ENCODE measurements around the gene ANXA6.

The ANXA6 gene

DNA sequence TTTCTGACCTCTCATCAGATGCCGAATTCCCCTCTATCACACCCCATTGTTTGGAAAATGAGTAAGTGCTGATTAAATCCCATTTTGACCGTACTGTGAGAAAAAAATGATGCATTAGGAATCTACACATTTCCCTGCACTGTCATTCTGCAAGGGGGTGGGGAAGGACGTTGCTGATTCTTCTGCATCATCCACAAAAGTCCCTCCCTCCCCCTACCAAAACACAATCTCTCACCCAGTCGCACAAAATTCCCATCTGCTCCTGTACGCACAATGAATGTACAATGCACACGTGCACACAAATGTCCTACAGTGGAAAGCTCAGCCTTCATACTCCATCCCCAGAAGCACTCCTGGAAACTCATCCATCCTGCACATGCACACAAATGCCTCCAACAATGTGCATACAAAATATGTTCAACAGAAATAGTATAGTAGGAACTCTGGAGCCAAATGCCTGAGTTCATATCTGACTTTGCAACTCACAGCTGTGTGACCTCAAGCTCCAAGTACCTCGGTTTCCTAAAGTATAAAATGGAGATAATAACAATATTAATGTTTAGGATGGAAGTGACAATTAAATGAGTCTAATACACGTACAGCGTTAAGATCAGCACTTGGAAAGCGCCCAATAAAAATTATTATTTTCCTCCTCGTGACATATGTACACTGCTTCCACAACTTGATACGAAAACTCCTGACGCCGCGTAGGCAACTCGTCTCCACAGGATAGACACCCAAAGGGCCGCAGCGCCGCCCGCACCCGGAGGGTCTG lies 77.6 kb downstream of the ANXA6 start:
- DNase-seq (ENCODE audit: low read depth), result peak; percentile 45
- peak overlapping the region; percentile 92 for H3K4me3 ChIP-seq (ENCODE audit: low read depth, low read length)
- TF ChIP-seq, protein P1, sequence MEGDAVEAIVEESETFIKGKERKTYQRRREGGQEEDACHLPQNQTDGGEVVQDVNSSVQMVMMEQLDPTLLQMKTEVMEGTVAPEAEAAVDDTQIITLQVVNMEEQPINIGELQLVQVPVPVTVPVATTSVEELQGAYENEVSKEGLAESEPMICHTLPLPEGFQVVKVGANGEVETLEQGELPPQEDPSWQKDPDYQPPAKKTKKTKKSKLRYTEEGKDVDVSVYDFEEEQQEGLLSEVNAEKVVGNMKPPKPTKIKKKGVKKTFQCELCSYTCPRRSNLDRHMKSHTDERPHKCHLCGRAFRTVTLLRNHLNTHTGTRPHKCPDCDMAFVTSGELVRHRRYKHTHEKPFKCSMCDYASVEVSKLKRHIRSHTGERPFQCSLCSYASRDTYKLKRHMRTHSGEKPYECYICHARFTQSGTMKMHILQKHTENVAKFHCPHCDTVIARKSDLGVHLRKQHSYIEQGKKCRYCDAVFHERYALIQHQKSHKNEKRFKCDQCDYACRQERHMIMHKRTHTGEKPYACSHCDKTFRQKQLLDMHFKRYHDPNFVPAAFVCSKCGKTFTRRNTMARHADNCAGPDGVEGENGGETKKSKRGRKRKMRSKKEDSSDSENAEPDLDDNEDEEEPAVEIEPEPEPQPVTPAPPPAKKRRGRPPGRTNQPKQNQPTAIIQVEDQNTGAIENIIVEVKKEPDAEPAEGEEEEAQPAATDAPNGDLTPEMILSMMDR (IDR thresholded peaks at IDR 0.05; ENCODE audit: insufficient read depth, low read depth, low read length, missing control alignments), result no peak

DNA sequence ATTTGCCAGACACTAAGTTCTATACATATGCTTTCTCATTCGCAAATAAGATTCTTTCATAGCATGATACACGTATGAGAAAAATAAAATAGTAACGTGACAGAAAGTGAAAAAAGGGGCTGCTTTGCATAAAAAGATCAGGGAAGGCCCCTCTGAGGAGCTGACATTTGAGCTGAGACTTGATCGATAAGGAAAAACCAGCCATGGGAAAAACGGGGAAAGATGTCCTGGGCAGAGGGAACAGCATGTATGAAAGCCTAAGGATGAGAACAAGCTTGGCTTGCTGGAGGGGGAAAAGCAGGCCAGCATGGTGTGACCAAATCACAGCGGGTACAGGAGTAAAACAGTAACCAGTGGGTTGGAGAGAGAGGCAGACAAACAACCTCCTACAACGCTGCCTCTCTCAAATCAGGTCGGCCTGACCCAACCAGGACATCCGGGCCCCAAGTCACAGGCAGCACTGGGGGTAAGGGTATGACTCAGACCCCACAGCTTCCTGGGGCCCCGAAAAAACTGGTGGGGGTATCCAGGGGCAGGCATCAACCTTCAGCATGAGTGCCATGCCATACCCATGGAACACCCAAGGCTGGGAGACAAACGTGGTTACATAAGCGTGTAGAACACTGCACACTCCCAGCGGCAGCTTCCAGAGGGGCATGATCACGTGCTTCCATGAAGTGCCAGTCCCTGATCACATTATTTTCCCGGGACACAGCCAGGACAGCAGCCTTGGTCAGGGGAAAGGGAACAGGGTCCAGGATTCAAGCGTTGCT lies 78.9 kb downstream of the ANXA6 start:
- DNase-seq (ENCODE audit: low read depth), result peak; percentile 86
- peak overlapping the region; percentile 92 for H3K4me3 ChIP-seq (ENCODE audit: low read depth, low read length)
- TF ChIP-seq, protein P1 (IDR thresholded peaks at IDR 0.05; ENCODE audit: insufficient read depth, low read depth, low read length, missing control alignments), result no peak

DNA sequence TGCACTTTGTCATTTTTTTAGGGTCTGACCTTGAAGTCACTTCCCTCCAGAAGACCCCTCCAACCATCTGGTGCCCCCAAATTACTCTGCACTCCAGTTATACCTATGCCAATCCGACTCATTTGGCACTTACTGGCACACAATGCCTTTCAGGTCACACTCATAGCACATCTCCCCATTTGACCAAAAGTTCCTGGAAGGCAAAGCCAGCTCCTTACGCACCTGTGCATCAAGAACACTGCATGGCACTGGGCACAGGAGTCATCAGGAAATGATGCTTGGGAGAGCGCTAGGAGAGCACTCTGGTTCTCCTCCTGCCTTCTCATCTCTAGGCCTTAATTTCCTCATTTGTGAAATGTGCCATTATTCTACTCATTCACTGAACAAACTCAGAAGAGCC lies 79.6 kb downstream of the ANXA6 start:
- no peak for DNase-seq (ENCODE audit: low read depth)
- peak overlapping the region; percentile 92 for H3K4me3 ChIP-seq (ENCODE audit: low read depth, low read length)
- TF ChIP-seq, protein P1 (IDR thresholded peaks at IDR 0.05; ENCODE audit: insufficient read depth, low read depth, low read length, missing control alignments), result no peak

DNA sequence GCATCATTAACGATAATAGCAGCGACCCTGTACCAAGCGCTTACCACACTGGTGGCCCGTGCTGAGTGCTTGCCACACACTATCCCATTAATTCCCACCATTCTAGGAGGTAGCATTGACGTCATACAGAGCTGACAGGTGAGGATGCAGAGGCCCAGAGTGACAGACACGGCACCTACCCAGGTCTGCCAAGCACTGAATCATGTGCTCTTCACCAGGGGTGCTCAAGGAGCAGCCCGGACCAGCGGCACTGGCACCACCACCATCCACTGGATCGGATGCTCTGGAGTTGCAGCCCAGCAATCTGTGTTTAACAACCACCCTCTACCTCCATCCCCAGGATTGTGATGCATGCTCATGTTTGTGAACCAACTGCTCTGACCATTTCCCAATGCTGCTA lies 80.2 kb downstream of the ANXA6 start:
- TF ChIP-seq, protein P1 (IDR thresholded peaks at IDR 0.05; ENCODE audit: insufficient read depth, low read depth, low read length, missing control alignments), result no peak
- peak overlapping the region; percentile 92 for H3K4me3 ChIP-seq (ENCODE audit: low read depth, low read length)
- no peak for DNase-seq (ENCODE audit: low read depth)

DNA sequence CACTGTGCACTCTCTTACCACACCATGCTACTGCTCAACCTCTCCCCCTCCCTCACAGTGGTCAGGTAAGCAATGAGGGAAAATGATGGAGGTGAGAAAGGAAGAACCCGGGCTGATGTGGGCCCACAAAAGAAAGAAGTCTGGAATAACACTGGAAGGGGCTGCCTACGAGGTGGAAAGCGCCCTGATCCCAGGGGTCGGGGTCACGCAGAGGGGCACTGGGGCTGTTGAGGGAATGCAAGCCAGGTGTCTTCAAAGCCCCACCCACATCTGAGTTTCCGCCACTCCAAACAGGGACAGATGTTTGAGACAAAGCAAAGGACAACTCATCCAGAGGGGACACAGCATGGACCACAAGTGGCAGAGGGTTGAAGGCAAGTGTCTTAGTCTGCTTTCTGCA lies 81.0 kb downstream of the ANXA6 start:
- DNase-seq (ENCODE audit: low read depth), result peak; percentile 47
- peak overlapping the region; percentile 92 for H3K4me3 ChIP-seq (ENCODE audit: low read depth, low read length)
- TF ChIP-seq, protein P1 (IDR thresholded peaks at IDR 0.05; ENCODE audit: insufficient read depth, low read depth, low read length, missing control alignments), result no peak

DNA sequence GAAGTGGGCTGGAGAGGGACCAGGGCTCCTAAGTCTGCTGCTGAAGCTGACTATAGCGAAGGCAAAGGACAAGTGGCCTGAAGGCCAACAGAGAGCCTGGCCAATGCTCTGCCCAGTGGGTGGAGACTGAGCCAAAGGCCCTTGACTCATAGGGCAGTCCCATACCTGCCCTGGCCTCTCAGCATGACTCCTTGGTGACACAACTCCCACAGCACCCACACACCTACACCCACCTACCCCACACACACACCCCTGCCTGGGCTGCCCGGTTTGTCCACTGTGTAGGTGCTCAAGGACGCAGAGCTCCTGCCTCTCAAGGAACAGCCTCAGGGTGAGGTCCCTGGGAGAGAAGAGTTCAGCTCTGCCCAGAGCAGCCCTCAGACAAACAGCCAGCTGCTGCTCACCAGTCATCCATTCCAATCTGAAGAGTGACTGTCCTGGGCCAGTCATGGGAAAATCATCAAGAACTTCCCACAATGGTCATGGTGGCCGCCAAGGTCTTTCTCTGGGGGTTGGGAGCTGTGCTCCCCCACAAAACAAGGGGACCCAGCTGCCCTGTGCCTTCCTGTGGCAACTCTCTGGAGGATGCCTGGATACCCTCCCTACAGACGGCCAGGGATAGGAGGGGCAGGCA lies 81.8 kb downstream of the ANXA6 start:
- DNase-seq (ENCODE audit: low read depth), result no peak
- H3K4me3 ChIP-seq (ENCODE audit: low read depth, low read length), result peak overlapping the region; percentile 92

More for the DNA sequence above, 81.8 kb downstream of the ANXA6 start:
- TF ChIP-seq, protein P1 (IDR thresholded peaks at IDR 0.05; ENCODE audit: insufficient read depth, low read depth, low read length, missing control alignments), result no peak

Measured in GM12865 (cell line).